ENCODE data around the gene PLCB3. TPM values are rescaled to one million over a fixed set of nuclear protein-coding genes. Genes with fewer than 3 reads are reported as not detected.
"Not testable (repeated sequence)": the region's sequence is repeated elsewhere in the genome, so short reads cannot be mapped to it uniquely, and the experiment has no call there.

The PLCB3 gene
- polyA plus RNA-seq, 1 donor = 115 TPM

DNA sequence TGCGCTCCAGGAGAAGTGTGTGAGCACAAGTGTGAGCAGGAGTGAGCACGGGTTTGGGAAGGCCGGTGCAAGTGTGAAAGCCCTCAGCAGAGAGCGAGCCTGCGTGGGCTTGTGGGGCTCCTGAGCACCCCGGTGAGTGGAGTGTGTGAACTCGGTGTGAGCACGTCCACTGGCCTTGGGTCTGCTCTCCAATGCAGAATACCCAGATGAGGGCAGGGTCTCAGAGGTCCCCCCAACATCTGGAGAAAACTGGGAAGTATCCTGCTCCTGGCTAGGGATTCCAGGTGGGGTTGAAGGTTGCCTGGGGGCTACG is 55.2 kb downstream of the PLCB3 start:
- Histone ChIP-seq H3K9me3 (ENCODE audit: control insufficient read depth, low read depth, low read length) (no peaks in the 10 kb centered on the region), H3K27me3 (ENCODE audit: control insufficient read depth, insufficient read depth, low read length) (peaks cover 5% of the 10 kb centered on the region), H3K36me3 (ENCODE audit: control insufficient read depth, insufficient read depth, low read length) (peaks cover 7% of the 10 kb centered on the region), H3K4me1 (ENCODE audit: control insufficient read depth, insufficient read depth, low read length) (peaks cover 20% of the 10 kb centered on the region), H3K27ac (ENCODE audit: low read length) (peak overlapping the region; percentile 79), H3K4me3 (ENCODE audit: low read length) (peak overlapping the region; percentile 68)
- no peak for DNase-seq
- no CpG with 5 or more reads among the region's 9 CpGs for WGBS (ENCODE audit: insufficient coverage, low lambda C conversion rate)

DNA sequence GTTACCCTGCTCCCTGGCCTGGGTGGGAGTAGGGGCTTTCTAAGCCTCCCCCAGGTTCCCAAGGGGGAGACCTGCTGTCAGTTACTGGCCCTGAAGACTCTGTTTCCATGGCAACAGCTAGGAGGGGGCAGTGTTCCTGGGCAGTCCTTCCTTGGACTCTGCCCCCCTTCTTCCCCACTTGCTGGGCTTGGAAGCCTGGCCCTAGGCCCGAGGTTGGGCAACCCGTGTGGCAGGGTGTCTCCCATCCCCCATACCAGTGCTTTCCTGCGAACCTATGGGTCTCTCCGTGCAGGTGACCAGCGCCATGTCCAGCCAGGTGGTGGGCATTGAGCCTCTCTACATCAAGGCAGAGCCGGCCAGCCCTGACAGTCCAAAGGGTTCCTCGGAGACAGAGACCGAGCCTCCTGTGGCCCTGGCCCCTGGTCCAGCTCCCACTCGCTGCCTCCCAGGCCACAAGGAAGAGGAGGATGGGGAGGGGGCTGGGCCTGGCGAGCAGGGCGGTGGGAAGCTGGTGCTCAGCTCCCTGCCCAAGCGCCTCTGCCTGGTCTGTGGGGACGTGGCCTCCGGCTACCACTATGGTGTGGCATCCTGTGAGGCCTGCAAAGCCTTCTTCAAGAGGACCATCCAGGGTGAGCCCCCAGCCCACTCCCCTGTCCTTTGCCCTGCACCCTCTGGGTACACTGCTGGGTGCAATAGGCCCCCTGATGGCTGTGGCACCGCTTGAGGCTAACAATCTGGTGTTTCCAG is 55.7 kb downstream of the PLCB3 start:
- DNase-seq = peak; percentile 84 to 90
- no peaks in the 10 kb centered on the region for H3K9me3 ChIP-seq (ENCODE audit: control insufficient read depth, low read depth, low read length)
- peaks cover 20% of the 10 kb centered on the region for H3K4me1 ChIP-seq (ENCODE audit: control insufficient read depth, insufficient read depth, low read length)
- peak overlapping the region; percentile 79 for H3K27ac ChIP-seq (ENCODE audit: low read length)
- peaks cover 7% of the 10 kb centered on the region for H3K36me3 ChIP-seq (ENCODE audit: control insufficient read depth, insufficient read depth, low read length)
- H3K4me3 ChIP-seq (ENCODE audit: low read length) = peak overlapping the region; percentile 68
- no peaks in the 10 kb centered on the region for H3K27me3 ChIP-seq (ENCODE audit: control insufficient read depth, insufficient read depth, low read length)
- no CpG with 5 or more reads among the region's 15 CpGs for WGBS (ENCODE audit: insufficient coverage, low lambda C conversion rate)

DNA sequence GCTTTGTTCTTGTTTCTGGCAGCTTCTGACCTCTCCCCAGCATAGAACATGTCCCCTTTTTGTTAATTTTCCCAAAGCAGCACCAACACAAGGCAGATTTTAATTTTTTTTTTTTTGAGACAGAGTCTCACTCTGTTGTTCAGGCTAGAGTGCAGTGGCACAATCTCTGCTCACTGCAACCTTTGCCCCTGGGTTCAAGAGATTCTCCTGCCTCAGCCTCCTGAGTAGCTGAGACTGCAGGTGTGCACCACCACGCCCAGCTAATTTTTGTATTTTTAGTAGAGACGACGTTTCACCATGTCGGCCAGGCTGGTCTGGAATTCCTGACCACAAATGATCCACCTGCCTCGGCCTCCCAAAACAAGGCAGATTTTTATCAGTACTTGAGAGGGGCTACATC is 56.5 kb downstream of the PLCB3 start:
- Histone ChIP-seq H3K36me3 (ENCODE audit: control insufficient read depth, insufficient read depth, low read length) (peaks cover 13% of the 10 kb centered on the region), H3K4me1 (ENCODE audit: control insufficient read depth, insufficient read depth, low read length) (peaks cover 20% of the 10 kb centered on the region), H3K27ac (ENCODE audit: low read length) (peak overlapping the region; percentile 79), H3K4me3 (ENCODE audit: low read length) (peak overlapping the region; percentile 68)
- H3K9me3 ChIP-seq (ENCODE audit: control insufficient read depth, low read depth, low read length); DNase-seq; H3K27me3 ChIP-seq (ENCODE audit: control insufficient read depth, insufficient read depth, low read length): not testable (repeated sequence)
- WGBS (ENCODE audit: insufficient coverage, low lambda C conversion rate) = no CpG with 5 or more reads among the region's 5 CpGs

DNA sequence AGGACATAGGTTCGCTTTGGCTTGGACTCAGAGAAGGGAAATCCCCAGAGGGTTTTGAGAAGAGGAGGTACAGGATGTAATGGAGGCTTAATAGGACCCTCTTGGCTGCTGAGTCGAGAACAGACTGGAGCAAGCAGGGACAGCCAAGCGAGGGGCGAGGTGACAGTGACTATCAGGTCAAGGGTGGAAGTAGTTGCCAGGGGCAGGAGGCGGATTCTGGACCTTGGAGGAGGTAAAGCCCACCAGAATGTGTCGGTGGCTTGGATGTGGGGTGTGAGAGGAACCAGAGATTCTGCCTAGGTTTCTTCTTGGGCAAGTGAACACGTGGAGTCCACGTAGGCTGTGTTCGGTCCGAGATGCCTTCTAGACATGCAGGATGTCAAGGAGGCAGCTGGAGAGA is 61.6 kb downstream of the PLCB3 start:
- peaks cover 9% of the 10 kb centered on the region for H3K4me1 ChIP-seq (ENCODE audit: control insufficient read depth, insufficient read depth, low read length)
- H3K9me3 ChIP-seq (ENCODE audit: control insufficient read depth, low read depth, low read length) = no peaks in the 10 kb centered on the region
- no peak for DNase-seq
- H3K36me3 ChIP-seq (ENCODE audit: control insufficient read depth, insufficient read depth, low read length) = peaks cover 41% of the 10 kb centered on the region
- H3K4me3 ChIP-seq (ENCODE audit: low read length) = no peak overlapping the region
- no CpG with 5 or more reads among the region's 10 CpGs for WGBS (ENCODE audit: insufficient coverage, low lambda C conversion rate)
- no peak overlapping the region for H3K27ac ChIP-seq (ENCODE audit: low read length)
- no peaks in the 10 kb centered on the region for H3K27me3 ChIP-seq (ENCODE audit: control insufficient read depth, insufficient read depth, low read length)

DNA sequence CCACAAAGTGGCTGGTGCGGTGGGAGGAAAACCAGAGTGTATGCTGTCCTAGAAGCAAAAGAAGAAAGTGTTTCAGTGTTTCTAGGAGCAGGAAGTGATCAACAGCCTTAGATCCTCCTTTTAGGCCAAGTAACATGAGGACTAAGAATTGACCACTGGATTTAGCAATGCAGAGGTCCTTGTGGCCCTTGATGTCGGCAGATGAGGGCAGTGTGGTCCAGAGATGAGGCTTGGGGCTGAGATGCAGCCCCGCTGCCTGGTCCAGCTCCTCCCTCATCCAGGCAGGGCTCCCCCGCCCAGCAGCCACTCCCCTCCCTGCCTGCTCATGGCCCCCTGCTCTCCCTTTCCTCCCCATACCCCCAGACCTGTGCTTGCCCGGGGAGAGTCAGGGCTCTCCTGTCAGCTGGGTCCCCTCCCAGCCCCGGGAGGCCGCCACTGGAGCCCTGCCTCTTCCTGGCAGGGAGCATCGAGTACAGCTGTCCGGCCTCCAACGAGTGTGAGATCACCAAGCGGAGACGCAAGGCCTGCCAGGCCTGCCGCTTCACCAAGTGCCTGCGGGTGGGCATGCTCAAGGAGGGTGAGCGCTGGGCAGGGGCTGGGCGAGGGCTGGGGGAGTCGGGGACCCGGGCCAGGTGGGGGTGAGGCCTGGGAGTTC is 62.3 kb downstream of the PLCB3 start:
- DNase-seq = no peak
- Histone ChIP-seq H3K9me3 (ENCODE audit: control insufficient read depth, low read depth, low read length) (no peaks in the 10 kb centered on the region), H3K4me3 (ENCODE audit: low read length) (no peak overlapping the region), H3K36me3 (ENCODE audit: control insufficient read depth, insufficient read depth, low read length) (peaks cover 41% of the 10 kb centered on the region), H3K27ac (ENCODE audit: low read length) (no peak overlapping the region), H3K4me1 (ENCODE audit: control insufficient read depth, insufficient read depth, low read length) (peaks cover 9% of the 10 kb centered on the region), H3K27me3 (ENCODE audit: control insufficient read depth, insufficient read depth, low read length) (no peaks in the 10 kb centered on the region)
- 83% methylated on average over 1 of the region's 18 CpGs for WGBS (ENCODE audit: insufficient coverage, low lambda C conversion rate)

DNA sequence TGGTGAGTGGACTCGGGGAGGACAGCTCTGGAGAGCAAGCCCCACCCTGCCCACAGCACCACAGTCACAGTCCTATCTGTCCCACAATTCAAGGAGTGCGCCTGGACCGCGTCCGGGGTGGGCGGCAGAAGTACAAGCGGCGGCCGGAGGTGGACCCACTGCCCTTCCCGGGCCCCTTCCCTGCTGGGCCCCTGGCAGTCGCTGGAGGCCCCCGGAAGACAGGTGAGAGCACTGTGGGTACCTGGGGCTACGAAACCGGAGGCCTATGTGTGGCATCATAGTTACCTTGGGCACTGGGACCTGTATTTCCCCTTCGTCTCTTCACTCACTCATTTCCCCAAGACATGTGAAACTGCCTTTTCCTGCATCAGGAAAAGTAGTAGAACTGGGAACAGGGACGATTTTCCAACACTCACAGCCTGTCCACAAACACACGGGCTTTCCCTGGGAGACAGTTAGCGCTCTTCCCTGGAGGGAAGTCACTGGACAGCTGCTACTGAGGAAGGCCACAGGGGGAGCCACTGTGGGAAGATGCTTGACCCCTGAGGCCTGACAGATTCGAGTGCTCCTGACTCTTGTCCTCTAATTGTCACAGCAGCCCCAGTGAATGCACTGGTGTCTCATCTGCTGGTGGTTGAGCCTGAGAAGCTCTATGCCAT is 62.9 kb downstream of the PLCB3 start:
- no peaks in the 10 kb centered on the region for H3K9me3 ChIP-seq (ENCODE audit: control insufficient read depth, low read depth, low read length)
- H3K4me1 ChIP-seq (ENCODE audit: control insufficient read depth, insufficient read depth, low read length) = peaks cover 15% of the 10 kb centered on the region
- DNase-seq = no peak
- no CpG with 5 or more reads among the region's 19 CpGs for WGBS (ENCODE audit: insufficient coverage, low lambda C conversion rate)
- H3K36me3 ChIP-seq (ENCODE audit: control insufficient read depth, insufficient read depth, low read length) = peaks cover 41% of the 10 kb centered on the region
- no peak overlapping the region for H3K4me3 ChIP-seq (ENCODE audit: low read length)
- H3K27me3 ChIP-seq (ENCODE audit: control insufficient read depth, insufficient read depth, low read length) = no peaks in the 10 kb centered on the region
- H3K27ac ChIP-seq (ENCODE audit: low read length) = no peak overlapping the region

DNA sequence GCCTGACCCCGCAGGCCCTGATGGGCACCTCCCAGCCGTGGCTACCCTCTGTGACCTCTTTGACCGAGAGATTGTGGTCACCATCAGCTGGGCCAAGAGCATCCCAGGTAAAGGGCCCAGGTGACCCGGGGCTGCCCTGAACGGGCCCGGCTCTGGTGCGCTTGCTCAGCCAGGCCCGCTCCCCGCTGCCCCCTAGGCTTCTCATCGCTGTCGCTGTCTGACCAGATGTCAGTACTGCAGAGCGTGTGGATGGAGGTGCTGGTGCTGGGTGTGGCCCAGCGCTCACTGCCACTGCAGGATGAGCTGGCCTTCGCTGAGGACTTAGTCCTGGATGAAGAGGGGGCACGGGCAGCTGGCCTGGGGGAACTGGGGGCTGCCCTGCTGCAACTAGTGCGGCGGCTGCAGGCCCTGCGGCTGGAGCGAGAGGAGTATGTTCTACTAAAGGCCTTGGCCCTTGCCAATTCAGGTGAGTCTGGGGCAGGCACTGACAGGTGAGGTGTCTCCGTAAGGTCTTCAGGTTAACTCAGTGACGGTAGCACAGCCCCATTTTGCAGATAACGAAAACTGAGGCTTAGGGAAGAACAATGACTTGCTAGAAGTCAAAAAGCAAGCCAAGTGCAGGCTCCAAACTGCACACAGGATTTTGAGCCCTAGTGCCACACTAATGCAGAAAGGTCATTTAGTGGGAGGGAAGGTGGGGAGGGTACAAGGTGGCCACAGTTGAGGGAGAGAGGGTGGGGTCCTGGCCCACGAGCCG is 63.7 kb downstream of the PLCB3 start:
- no peaks in the 10 kb centered on the region for H3K9me3 ChIP-seq (ENCODE audit: control insufficient read depth, low read depth, low read length)
- H3K27ac ChIP-seq (ENCODE audit: low read length) = no peak overlapping the region
- no peak overlapping the region for H3K4me3 ChIP-seq (ENCODE audit: low read length)
- H3K36me3 ChIP-seq (ENCODE audit: control insufficient read depth, insufficient read depth, low read length) = peaks cover 41% of the 10 kb centered on the region
- no peaks in the 10 kb centered on the region for H3K27me3 ChIP-seq (ENCODE audit: control insufficient read depth, insufficient read depth, low read length)
- WGBS (ENCODE audit: insufficient coverage, low lambda C conversion rate) = no CpG with 5 or more reads among the region's 24 CpGs
- no peak for DNase-seq
- peaks cover 19% of the 10 kb centered on the region for H3K4me1 ChIP-seq (ENCODE audit: control insufficient read depth, insufficient read depth, low read length)

DNA sequence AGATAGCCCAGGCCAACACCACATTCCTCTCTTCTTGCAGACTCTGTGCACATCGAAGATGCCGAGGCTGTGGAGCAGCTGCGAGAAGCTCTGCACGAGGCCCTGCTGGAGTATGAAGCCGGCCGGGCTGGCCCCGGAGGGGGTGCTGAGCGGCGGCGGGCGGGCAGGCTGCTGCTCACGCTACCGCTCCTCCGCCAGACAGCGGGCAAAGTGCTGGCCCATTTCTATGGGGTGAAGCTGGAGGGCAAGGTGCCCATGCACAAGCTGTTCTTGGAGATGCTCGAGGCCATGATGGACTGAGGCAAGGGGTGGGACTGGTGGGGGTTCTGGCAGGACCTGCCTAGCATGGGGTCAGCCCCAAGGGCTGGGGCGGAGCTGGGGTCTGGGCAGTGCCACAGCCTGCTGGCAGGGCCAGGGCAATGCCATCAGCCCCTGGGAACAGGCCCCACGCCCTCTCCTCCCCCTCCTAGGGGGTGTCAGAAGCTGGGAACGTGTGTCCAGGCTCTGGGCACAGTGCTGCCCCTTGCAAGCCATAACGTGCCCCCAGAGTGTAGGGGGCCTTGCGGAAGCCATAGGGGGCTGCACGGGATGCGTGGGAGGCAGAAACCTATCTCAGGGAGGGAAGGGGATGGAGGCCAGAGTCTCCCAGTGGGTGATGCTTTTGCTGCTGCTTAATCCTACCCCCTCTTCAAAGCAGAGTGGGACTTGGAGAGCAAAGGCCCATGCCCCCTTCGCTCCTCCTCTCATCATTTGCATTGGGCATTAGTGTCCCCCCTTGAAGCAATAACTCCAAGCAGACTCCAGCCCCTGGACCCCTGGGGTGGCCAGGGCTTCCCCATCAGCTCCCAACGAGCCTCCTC is 64.6 kb downstream of the PLCB3 start:
- no CpG with 5 or more reads among the region's 25 CpGs for WGBS (ENCODE audit: insufficient coverage, low lambda C conversion rate)
- not testable (repeated sequence) for H3K9me3 ChIP-seq (ENCODE audit: control insufficient read depth, low read depth, low read length); H3K27me3 ChIP-seq (ENCODE audit: control insufficient read depth, insufficient read depth, low read length); DNase-seq; H3K4me3 ChIP-seq (ENCODE audit: low read length)
- Histone ChIP-seq H3K36me3 (ENCODE audit: control insufficient read depth, insufficient read depth, low read length) (peaks cover 41% of the 10 kb centered on the region), H3K27ac (ENCODE audit: low read length) (peak overlapping the region; percentile 96), H3K4me1 (ENCODE audit: control insufficient read depth, insufficient read depth, low read length) (peaks cover 27% of the 10 kb centered on the region)

DNA sequence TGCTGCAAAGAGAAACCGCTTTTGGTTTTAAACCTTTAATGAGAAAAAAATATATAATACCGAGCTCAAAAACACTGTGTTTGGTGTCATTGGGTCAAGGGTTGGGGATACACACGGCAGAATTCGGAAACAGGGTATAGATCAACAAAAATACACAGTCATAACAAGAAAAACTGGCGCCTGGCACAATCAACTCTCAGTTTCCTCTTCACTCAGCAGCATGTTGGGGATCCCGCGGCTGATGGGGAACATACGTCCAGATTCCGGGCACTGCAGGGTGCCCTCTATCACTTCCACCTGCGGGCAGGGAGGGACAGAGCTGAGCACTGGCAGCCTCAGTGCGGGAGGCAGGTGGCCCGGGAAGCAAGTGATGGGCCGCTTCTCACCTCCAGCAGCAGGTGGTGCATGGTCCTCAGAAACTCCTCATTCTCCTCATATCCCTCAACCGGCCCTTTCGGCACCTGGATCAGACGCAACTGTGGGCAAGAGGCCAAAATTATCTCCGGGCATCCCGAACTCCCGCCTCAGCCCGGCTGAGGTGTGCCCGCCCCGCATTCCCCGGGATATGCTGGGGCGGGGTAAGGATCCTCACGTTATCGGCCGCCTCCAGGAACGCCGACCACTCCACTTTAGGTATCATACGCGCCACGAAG is 65.5 kb downstream of the PLCB3 start:
- 31% methylated on average over 3 of the region's 32 CpGs for WGBS (ENCODE audit: insufficient coverage, low lambda C conversion rate)
- peaks cover 36% of the 10 kb centered on the region for H3K4me1 ChIP-seq (ENCODE audit: control insufficient read depth, insufficient read depth, low read length)
- H3K27me3 ChIP-seq (ENCODE audit: control insufficient read depth, insufficient read depth, low read length) = no peaks in the 10 kb centered on the region
- no peak for DNase-seq
- H3K27ac ChIP-seq (ENCODE audit: low read length) = peak overlapping the region; percentile 96
- peaks cover 45% of the 10 kb centered on the region for H3K36me3 ChIP-seq (ENCODE audit: control insufficient read depth, insufficient read depth, low read length)
- no peaks in the 10 kb centered on the region for H3K9me3 ChIP-seq (ENCODE audit: control insufficient read depth, low read depth, low read length)
- H3K4me3 ChIP-seq (ENCODE audit: low read length) = peak overlapping the region; percentile 91

Data from large intestine (tissue), 3 donors.